ENCODE data around the gene SLC35A4.
"Not testable (repeated sequence)": the region's sequence is repeated elsewhere in the genome, so short reads cannot be mapped to it uniquely, and the experiment has no call there.

SLC35A4 gene

DNA sequence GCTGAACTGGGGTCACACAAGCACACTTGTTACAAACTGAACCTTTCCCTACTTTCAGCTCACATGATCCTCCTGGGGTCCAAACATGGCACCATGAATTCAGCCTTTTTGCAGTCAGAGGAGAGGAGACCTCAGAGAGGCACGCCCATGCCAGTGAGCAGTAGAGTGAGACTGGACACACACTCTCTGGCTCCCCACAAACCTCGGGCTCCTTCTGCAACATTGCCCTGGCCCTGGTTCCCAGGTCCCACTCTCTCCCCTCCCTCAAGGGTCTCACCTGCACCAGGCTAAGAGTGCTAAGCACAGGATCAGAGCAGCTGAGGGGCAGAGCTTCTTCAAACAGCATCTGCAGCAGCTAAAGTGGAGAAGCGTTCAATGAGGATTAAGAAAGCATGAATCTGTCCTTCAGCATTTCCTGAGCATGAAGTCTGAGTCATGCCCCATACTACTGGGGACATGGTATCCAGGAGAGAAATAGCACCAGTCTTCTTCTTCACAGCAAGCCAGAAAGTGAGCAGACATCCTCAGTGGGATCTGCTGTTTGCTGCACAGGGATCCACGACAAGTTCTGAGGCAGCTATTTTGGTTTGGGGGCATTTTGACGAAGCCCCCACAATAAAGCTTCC lies 27.2 kb downstream of the SLC35A4 start:
- DNase-seq (ENCODE audit: low read depth), result no peak

DNA sequence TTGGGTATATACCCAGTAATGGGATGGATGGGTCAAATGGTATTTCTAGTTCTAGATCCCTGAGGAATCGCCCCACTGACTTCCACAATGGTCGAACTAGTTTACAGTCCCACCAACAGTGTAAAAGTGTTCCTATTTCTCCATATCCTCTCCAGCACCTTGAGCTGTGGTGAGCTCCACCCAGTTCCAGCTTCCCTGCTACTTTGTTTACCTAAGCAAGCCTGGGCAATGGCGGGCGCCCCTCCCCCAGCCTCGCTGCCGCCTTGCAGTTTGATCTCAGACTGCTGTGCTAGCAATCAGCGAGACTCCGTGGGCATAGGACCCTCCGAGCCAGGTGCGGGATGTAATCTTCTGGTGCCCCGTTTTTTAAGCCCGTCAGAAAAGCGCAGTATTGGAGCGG lies 28.4 kb downstream of the SLC35A4 start:
- not testable (repeated sequence) for DNase-seq (ENCODE audit: low read depth)

DNA sequence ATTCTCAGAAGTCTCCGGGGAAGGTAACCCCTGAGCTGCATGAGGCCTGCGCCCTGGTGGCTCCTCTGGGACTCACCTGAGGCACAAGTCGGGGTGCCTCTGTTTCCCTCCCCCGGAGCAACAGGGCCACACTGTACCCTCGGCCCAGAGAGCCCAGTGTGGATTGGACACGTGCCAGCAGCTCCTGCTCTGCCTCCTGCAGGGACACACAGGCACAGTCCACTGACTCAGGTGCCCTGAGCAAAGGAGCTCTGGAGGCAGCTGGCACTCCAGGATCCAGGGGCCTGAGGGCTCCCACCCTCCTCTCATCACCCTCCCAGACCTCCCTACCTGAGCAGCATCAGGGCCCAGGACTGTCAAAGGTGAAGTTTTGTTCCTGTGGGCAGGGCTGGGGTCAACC lies 29.5 kb downstream of the SLC35A4 start:
- DNase-seq (ENCODE audit: low read depth), result no peak

DNA sequence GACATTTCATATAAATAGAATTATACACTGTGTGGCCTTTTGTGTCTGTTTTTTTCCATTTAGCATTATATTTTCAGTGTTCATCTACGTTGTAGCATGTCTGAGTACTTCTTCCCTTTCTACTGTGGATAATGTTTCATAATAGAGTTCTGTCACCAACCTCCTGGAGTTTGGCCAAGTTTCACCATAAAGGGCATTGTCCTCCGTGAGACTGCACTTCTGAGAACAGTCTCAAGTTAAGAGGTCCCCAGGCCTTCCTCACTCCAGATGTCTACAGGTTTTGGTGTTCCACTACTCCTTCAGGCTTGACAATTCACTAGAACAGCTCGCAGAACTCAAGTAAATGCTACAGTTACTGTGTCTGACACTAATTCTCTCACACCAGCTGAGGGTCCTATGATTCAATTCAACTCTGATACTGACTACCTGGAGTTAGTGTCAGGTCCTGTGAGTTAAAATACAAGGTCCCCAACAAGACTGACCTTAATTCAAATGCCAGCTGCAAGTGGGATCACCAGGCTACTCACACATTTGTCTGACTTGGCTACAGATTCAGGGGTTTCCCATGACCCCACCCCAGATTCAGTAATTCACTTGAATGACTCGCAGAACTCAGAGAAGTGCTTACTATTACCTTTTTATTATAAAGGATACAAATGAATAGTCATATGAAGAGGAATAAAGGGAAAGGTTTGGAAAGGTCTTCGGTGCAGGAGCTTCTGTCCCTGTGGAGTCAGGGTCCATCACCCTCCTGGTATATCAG lies 31.1 kb downstream of the SLC35A4 start:
- no peak for DNase-seq (ENCODE audit: low read depth)

DNA sequence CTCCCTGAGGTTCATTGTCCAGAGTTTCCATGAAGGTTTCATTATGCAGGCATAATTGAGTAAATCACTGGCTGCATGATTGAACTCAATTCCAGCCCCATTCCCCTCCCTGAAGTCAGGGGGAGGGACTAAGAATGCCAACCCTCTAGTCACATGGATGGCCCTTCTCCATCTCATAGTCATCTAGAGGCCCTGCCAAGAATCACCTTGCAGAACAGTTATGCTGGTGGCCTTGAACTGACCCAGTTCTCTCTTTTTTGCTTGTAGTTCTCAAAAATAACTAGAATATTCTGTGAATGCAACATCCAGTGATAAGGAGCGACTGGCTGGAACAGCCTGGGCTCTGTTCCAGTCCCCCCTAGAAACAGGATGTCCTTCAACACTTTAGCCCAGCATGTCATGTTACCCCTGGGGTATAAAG lies 31.7 kb downstream of the SLC35A4 start:
- DNase-seq (ENCODE audit: low read depth), result no peak

DNA sequence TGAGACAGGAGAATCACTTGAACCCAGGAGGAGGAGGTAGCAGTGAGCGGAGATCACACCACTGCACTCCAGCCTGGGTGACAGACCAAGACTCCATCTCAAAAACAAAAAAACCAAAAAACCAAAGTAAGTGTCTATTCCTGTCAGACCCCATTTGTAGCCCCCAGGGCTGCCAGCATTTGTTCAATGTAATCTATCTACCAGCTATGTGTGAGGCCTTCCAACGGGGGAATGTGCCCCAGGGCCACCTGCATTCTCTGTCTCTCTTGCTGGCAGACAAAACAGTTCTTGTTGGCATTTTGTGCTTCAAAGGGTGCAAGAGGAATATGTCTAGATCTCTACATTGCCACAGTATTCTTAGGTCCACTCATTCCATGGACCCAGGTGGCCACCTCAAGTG lies 34.2 kb downstream of the SLC35A4 start:
- no peak for DNase-seq (ENCODE audit: low read depth)

DNA sequence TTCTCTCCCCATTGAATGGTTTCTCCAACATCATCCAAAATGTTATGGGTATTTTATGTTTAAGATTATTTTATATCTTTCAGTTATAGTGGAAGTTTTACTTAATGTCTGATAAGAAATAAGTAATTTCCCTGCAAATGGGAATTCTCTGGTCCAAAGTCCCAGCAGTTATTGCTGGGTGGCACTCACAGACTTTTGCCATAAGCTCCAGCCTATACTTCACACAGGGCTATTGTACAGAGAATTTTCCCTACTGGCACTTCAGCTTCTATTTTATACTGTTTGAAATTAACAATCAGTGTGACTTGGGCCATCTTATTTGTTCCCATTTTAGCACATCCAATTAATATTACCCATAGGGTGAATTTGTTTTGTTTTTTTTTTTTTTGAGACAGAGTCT lies 35.5 kb downstream of the SLC35A4 start:
- DNase-seq (ENCODE audit: low read depth), result no peak

DNA sequence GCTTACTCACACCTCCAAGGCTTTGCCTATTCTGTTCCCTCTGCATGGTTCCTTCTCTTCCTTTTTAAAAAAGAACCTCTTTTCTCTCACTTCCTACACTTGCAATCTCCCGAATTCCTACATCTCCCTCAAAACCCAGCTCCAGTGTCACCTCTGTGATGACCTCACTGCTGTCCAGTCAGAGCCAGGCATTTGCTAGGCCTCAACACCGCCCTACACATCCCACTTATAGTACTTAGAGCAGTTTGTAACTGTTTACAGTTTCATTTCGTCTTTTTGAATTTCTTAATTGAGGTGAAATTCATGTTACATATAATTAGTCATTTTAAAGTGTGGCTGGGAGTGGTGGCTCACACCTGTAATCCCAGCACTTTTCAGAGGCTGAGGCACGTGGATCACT lies 37.5 kb downstream of the SLC35A4 start:
- DNase-seq (ENCODE audit: low read depth), result no peak

DNA sequence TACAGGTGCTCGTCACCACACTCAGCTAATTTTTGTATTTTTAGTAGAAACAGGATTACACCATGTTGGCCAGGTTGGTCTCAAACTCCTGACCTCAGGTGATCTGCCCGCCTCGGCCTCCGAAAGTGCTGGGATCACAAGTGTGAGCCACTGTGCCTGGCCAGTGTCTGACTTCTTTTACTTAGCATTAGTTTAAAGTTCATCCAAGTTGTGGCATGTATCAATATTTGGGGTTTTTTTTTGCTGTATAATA lies 38.7 kb downstream of the SLC35A4 start:
- not testable (repeated sequence) for DNase-seq (ENCODE audit: low read depth)

DNA sequence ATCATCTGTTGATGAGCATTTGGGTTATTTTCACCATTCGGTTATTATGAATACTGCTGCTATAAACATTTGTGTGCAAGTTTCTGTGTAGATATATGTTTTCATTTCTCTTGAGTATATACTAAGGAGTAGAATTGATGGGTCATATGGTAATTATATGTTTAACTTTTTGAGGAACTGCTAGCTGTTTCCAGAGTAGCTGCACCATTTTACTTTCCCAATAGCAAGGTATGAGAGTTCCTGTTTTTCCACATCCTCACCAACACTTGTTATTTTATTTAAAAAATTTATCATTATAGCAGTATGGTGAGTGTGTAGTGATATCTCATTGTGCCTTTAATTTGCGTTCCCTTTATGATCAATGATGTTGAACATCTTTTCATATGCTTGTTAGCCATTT lies 39.1 kb downstream of the SLC35A4 start:
- DNase-seq (ENCODE audit: low read depth), result no peak

DNA sequence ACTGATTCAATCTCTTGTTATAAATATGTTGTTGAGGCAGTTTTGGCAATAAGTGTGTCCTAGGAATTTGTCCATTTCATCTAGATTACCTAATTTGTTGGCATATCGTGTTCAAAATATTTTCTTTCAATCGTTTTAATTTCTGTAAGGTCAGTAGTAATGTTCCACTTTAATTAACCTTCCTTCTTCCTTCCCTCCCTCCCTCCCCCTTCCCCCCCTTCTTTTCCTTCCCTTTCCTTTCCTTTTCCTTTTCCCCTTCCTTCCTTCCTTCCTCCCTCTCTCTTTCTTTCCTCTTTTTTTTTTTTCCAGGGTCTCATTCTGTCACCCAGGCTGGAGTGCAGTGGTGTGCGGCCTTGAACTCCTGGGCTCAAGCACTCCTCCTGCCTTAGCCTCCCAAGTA lies 41.3 kb downstream of the SLC35A4 start:
- DNase-seq (ENCODE audit: low read depth), result no peak

DNA sequence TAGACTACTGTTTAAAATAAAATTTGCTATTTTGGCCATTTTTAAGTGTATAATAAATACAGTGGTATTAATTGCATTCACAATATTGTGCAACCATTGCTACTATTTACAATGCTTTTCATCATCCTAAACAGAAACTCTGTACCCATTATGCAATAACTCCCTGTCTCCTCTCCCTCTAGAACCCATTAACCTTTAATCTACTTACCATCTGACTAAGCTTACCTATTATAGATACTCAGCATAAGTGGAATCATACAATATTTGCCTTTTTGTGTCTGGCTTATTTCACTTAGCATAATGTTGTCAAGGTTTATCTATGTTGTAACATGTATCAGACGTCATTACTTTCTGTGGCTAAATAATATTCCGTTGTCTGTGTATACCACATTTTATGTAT lies 42.4 kb downstream of the SLC35A4 start:
- DNase-seq (ENCODE audit: low read depth), result no peak

DNA sequence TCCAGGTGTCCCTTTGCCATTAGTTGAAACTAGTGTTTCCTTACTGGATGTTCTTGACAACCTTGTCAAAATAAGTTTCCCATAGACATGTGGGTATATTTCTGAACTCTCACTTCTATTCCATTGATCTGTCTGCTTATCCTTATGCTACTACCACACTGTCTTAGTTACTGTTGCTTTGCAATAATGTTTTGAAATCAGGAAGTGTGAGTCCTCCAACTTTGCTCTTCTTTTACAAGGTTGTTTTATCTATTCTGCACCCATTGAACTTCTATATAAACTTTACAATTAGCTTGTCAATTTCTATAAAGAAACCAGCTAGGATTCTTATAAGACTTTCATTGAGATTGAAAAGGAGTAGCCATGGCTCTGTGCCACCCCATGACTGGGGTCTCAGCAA lies 44.1 kb downstream of the SLC35A4 start:
- DNase-seq (ENCODE audit: low read depth), result no peak

DNA sequence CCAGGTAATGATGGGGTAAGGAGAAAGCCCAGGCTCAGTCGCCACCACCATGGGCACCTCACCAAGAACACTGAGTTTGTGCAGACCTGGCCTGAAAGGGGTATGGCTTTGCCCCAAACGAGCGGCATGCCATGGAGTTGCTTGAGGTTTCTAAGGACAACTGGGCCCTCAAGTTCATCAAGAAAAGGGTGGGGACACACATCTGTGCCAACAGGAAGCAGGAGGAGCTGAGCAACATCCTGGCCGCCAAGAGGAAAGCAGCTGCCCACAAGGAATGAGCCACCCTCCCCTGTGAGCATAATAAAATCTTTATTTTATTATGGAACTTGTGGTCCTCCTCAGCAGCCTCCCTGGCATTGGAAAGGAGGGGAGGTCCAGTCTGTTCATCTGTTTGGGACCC lies 44.5 kb downstream of the SLC35A4 start:
- DNase-seq (ENCODE audit: low read depth), result no peak

DNA sequence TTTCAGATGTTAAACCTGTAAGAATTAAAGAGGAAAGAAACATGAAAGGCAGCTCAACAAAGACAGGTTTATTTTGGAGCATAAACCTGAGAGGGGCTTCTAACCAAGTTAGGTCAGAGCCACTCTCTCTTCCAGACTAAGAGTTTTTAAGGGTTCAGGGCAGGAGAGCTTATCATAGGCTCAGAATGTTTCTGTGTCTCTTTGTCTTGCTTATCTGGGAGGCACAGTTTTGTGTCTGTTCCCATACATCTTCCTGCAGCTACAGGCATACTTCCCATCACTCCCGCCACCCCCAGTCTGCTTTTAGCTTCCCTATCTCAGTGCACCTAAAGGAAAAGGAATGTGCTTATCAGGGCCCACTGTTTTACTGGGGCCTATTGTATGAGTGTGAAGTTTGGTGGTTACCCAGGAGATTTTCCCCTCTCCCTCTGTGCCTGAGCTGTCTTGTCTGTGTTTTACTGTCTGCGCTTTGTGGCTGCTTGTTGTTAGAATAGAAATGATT lies 46.4 kb downstream of the SLC35A4 start:
- no peak for DNase-seq (ENCODE audit: low read depth)

Data from stimulated activated CD8-positive, alpha-beta memory T cell treated with anti-CD3 and anti-CD28 coated beads, Interleukin-12 subunit alpha, Interleukin-12 subunit beta, amount 100 ng/mL, for 1 hour (primary cell).